ENCODE measurements around the gene DYNLT4.

Gene DYNLT4

DNA sequence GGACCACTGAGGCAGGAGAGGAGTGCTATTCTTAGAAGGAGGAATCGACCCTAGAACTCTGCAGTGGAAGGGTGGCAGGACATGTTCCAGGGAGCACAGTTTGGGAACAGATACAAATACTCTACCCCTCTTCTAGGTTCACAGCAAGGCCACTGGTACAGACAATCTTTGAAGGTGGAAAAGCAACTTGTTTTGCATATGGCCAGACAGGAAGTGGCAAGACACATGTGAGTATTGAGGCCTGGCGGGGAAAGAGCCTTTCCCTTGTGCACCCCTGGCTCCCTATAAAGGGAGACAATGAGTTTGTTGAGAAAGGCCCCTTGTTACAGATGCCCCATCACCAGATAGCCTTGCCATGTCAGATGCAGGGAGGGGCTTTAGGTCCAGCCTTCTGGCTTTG is 49.7 kb downstream of the DYNLT4 start:
- DNase-seq (ENCODE audit: low read depth), result no peak

All from activated T-helper 9 cell treated with anti-CD3 and anti-CD28 coated beads, Interleukin-2, amount 50 U/mL, for 16 hours (primary cell).